ENCODE results near the gene GRIK1.

DNA sequence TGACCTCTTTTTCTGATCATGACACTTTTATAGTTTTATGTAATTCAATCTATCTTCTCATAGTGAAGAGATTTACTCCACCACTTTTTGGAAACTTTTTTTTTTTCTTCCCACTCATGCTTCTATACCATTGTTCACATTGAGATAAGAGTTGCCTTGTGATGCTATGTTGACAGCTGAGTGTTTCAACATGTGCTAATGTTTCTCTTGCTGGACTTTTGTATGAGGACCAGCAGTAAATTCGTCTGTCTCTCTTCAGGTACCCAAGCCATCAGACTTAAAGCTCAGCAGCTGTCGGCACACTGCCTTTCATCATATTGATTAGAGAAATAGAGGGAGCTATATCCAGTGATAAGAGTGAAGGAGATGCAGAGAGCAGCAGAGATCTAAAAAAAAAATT is 227.0 kb downstream of the GRIK1 start:
- no peak for TF ChIP-seq EZH2 (IDR thresholded peaks at IDR 0.05)
- no peak for TF ChIP-seq POLR2AphosphoS5 (IDR thresholded peaks at IDR 0.05; ENCODE audit: borderline replicate concordance, low read depth, low read length)

All from SK-N-MC (cell line).